Right lobe of liver (tissue), 6 donors: ENCODE data around the gene SH2B3. TPM values are rescaled to one million over a fixed set of nuclear protein-coding genes. Genes with fewer than 3 reads are reported as not detected.

ENCODE experiments used
- ATAC-seq, 4 donors: fragments of 200-7000 bp; cut with Tn5 transposase; one replicate each; pipeline ENCODE4 v1.9.1; 2020; ENCODE audit warnings: mild to moderate bottlenecking in 4 of 4, moderate library complexity in 4 of 4
- DNase-seq, 3 donors: peaks; one replicate each; pipeline ENCODE4 v3.0.0-alpha.2; 2020
- H3K27ac ChIP-seq, 3 donors: fragments of 200-600 bp; one replicate each; pipeline ENCODE4 v1.8.0; 2022
- H3K27me3 ChIP-seq, 2 donors: fragments of 200-600 bp; one replicate each; pipeline ENCODE4 v1.8.0; 2022
- H3K36me3 ChIP-seq, 4 donors: fragments of 200-600 bp; sonication (generic) in 1 of 4; one replicate each; pipeline versions ENCODE4 v1.5.1 to v1.8.0; 2017 to 2022; ENCODE audit warnings: control low read depth in 1 of 4
- H3K4me1 ChIP-seq, 4 donors: fragments of 200-600 bp; sonication (generic) in 1 of 4; one replicate each; pipeline versions ENCODE4 v1.5.1 to v1.8.0; 2017 to 2022; ENCODE audit warnings: control low read depth in 1 of 4
- H3K4me3 ChIP-seq, 3 donors: fragments of 200-600 bp; one replicate each; pipeline ENCODE4 v1.8.0; 2022
- H3K9me3 ChIP-seq, 4 donors: fragments of 200-600 bp; sonication (generic) in 1 of 4; one replicate each; pipeline versions ENCODE4 v1.5.1 to v1.8.0; 2017 to 2022; ENCODE audit warnings: control low read depth in 1 of 4
- POLR2A ChIP-seq: fragments of 450-650 bp; IDR thresholded peaks from one replicate; pipeline ENCODE4 v1.6.1; 2017; ENCODE audit warnings: antibody characterized with exemption, mild to moderate bottlenecking
- WGBS: methylation state at CpG from one replicate; pipeline ENCODE4 v1.1.6; 2018; ENCODE audit warnings: low coverage, low lambda C conversion rate; ENCODE audit not compliant: insufficient coverage; ENCODE audit errors: missing lambda C conversion rate; 5-methylcytosine and 5-hydroxymethylcytosine counted together
- intact Hi-C, 2 donors: fragments of 100-400 bp; cut with DNase I; formaldehyde crosslinking; loops; one replicate each; pipeline versions ENCODE4 v1.11.2 to v1.14.1; 2022
- total RNA-seq, 6 experiments: library from RNA; depleted of rRNA in 2 of 6; stranded (reverse); fragments of >200 nt in 2 of 6; fragmentation: NEBNext Ultra II Directional in 3 of 6; extraction: Animal tissue kit (Norgen Biotek cat#: 25700) in 3 of 6; gene quantifications; one replicate each; pipeline versions ENCODE4 v1.1.0 to v1.2.4, GENCODE V29; 2016 to 2023
- TF ChIP-seq, protein P1 (sequence below), 4 donors: fragments of 200-600 bp in 3 of 4; fragments of 450-650 bp in 1 of 4; IDR thresholded peaks; one replicate each; pipeline versions ENCODE4 v1.5.1 to v1.8.0; 2016 to 2022; ENCODE audit warnings: antibody characterized with exemption in 4 of 4, mild to moderate bottlenecking in 2 of 4
- donor health status: DM: no; HTN: yes; CAD: no.
- donor health status: DM: no; HTN: no; CAD: no.
- donor health status: DM: no; HTN: no; CAD: no.
- donor health status: DM: no; HTN: yes; CAD: no.
- donor health status: DM: no; HTN: yes; CAD: no.

Gene SH2B3
- total RNA-seq, 6 experiments from 2014 or later, result 6.7 to 43.5 (median 17.0) TPM

DNA sequence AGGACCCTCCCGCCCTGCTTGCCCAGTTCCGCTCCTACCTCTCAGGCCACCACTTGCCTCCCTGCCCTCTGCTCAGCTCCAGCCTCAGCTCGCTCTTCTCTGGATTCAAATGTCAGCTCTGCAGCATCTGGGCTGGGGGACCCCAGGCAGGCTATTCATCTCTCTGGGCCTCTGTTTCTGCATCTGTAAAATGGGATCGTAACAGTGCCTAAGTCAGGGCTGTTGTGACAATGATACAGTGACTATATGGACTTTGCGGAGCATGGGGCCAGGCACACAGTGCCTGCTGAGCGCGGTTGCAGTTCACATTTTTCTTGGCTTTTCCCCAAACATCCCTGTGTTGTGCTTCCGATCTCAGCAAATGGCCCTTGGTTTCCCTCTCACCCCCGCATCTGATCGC lies 39.6 kb upstream of the SH2B3 start:
- intact Hi-C loops, result no loop called here
- Histone ChIP-seq H3K27me3 (no peaks in the 10 kb centered on the region), H3K36me3 (no peaks in the 10 kb centered on the region), H3K4me1 (peaks cover 0 to 48% (median 11%) of the 10 kb centered on the region in 4 donors), H3K9me3 (no peaks in the 10 kb centered on the region), H3K27ac (no peak overlapping the region), H3K4me3 (no peak overlapping the region)
- TF ChIP-seq, protein P1, sequence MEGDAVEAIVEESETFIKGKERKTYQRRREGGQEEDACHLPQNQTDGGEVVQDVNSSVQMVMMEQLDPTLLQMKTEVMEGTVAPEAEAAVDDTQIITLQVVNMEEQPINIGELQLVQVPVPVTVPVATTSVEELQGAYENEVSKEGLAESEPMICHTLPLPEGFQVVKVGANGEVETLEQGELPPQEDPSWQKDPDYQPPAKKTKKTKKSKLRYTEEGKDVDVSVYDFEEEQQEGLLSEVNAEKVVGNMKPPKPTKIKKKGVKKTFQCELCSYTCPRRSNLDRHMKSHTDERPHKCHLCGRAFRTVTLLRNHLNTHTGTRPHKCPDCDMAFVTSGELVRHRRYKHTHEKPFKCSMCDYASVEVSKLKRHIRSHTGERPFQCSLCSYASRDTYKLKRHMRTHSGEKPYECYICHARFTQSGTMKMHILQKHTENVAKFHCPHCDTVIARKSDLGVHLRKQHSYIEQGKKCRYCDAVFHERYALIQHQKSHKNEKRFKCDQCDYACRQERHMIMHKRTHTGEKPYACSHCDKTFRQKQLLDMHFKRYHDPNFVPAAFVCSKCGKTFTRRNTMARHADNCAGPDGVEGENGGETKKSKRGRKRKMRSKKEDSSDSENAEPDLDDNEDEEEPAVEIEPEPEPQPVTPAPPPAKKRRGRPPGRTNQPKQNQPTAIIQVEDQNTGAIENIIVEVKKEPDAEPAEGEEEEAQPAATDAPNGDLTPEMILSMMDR (IDR thresholded peaks at IDR 0.05), result no peak
- no peak for TF ChIP-seq POLR2A
- WGBS, result 95% methylated on average over 10 of the region's 10 CpGs
- no peak for ATAC-seq
- no peak for DNase-seq

DNA sequence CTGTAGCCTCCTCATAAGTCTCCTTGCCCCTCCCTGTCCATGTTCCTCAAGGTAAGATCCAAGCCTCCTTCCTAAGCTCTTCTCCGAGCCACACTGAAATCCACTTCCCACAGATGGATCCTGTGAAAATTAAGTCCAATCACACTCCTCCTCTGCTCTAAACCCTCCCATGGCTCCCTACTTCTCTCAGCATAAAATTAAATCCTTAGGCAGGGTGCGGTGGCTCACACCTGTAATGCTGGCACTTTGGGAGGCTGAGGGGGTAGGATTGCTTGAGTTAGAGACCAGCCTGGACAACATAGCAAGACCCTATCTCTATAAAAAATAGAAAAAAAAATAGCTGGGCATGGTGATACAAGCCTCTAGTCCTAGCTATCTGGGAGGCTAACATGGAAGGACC lies 39.1 kb upstream of the SH2B3 start:
- H3K27ac ChIP-seq, result no peak overlapping the region
- H3K27me3 ChIP-seq, result no peaks in the 10 kb centered on the region
- TF ChIP-seq, protein P1 (IDR thresholded peaks at IDR 0.05), result no peak
- no peak for TF ChIP-seq POLR2A
- H3K9me3 ChIP-seq, result no peaks in the 10 kb centered on the region
- no peaks in the 10 kb centered on the region for H3K36me3 ChIP-seq
- intact Hi-C loops, result no loop called here
- WGBS, result 84% methylated on average over 2 of the region's 2 CpGs
- DNase-seq (no peak), ATAC-seq (no peak)
- peaks cover 0 to 43% (median 11%) of the 10 kb centered on the region in 4 donors for H3K4me1 ChIP-seq
- H3K4me3 ChIP-seq, result no peak overlapping the region

GRCh38 chr12:111367661-111368221 lies 38.0 kb upstream of the SH2B3 start:
- peak; percentile 71 to 81 (median 80) for DNase-seq
- Histone ChIP-seq H3K27ac (peak overlapping the region; percentile 28 to 58 (median 55)), H3K9me3 (no peaks in the 10 kb centered on the region), H3K27me3 (no peaks in the 10 kb centered on the region), H3K4me1 (peaks cover 0 to 32% (median 11%) of the 10 kb centered on the region in 4 donors), H3K4me3 (peak overlapping the region; percentile 82 to 90 (median 85)), H3K36me3 (no peaks in the 10 kb centered on the region)
- 31% methylated on average over 5 of the region's 7 CpGs for WGBS
- intact Hi-C loops, result no loop called here
- ATAC-seq, result peak; percentile 54 to 69 (median 66)
- TF ChIP-seq, protein P1 (IDR thresholded peaks at IDR 0.05), result no peak
- peak; percentile 49 for TF ChIP-seq POLR2A

- H3K9me3 ChIP-seq, result no peaks in the 10 kb centered on the region
- H3K27ac ChIP-seq, result peak overlapping the region; percentile 28 to 58 (median 55)
- peak overlapping the region; percentile 82 to 90 (median 85) for H3K4me3 ChIP-seq
- peaks cover 0 to 29% (median 11%) of the 10 kb centered on the region in 4 donors for H3K4me1 ChIP-seq
- DNase-seq (peak; percentile 47 to 64 (median 63)), ATAC-seq (peak; percentile 10 to 20 (median 16))
- no peak for TF ChIP-seq POLR2A
- TF ChIP-seq, protein P1 (IDR thresholded peaks at IDR 0.05), result no peak
- 0% methylated on average over 1 of the region's 18 CpGs for WGBS
- H3K27me3 ChIP-seq, result no peaks in the 10 kb centered on the region
- intact Hi-C loops, result no loop called here
- no peaks in the 10 kb centered on the region for H3K36me3 ChIP-seq
Measured at GRCh38 chr12:111368291-111368787, 37.4 kb upstream of the SH2B3 start.
